SK-N-SH (cell line): ENCODE measurements around the gene LRCH2. TPM values are rescaled to one million over a fixed set of nuclear protein-coding genes. Genes with fewer than 3 reads are reported as not detected.

Source experiments
- CTCF ChIA-PET: fragments of 300-600, 350-600 bp; formaldehyde crosslinking; extraction: SDS; loops from one replicate; lab custom pipeline; 2021; lab: Yijun Ruan, JAX
- POLR2A ChIA-PET: fragments of 350-600 bp; sonication (Branson Sonifier 250); formaldehyde crosslinking; extraction: SDS; loops from one replicate; lab custom pipeline; 2020; ENCODE audit warnings: antibody characterized with exemption, inconsistent platforms; lab: Yijun Ruan, JAX
- DNase-seq: peaks from one replicate; pipeline ENCODE4 v3.0.0; 2012
- H2AFZ ChIP-seq: fragments of 200-600 bp; sonication (generic); 2 replicates; pipeline ENCODE4 v1.8.1; 2016; ENCODE audit warnings: antibody characterized with exemption, mild to moderate bottlenecking, low read depth
- H3F3A ChIP-seq: fragments of 200-600 bp; sonication (generic); replicated peaks from 2 replicates; pipeline ENCODE3; 2016; ENCODE audit warnings: antibody characterized with exemption, mild to moderate bottlenecking; ENCODE audit not compliant: insufficient read depth
- H3K27ac ChIP-seq, 2 experiments: fragments of 200-500 bp in 1 of 2; fragments of 200-600 bp in 1 of 2; sonication (Bioruptor generic) in 1 of 2; sonication (generic), shearing (Covaris generic) in 1 of 2; 2 replicates each; pipeline versions ENCODE4 v1.5.1 to v1.6.1; 2014 to 2016; ENCODE audit warnings: low read depth in 2 of 2, inconsistent platforms in 1 of 2, low read length in 1 of 2, mild to moderate bottlenecking in 1 of 2, mixed read lengths in 1 of 2
- H3K27me3 ChIP-seq: fragments of 200-600 bp; sonication (generic), shearing (Covaris generic); 2 replicates; pipeline ENCODE4 v1.6.1; 2016; ENCODE audit warnings: mixed run types; ENCODE audit not compliant: insufficient read depth
- H3K36me3 ChIP-seq, 2 experiments: fragments of 200-500 bp in 1 of 2; fragments of 200-600 bp in 1 of 2; sonication (Bioruptor generic) in 1 of 2; sonication (generic) in 1 of 2; replicated peaks in 1 of 2; 2 replicates each; pipeline versions ENCODE3 to v1.5.1; 2014 to 2016; ENCODE audit warnings: low read length in 1 of 2, mild to moderate bottlenecking in 1 of 2; ENCODE audit not compliant: insufficient read depth in 2 of 2, control insufficient read depth in 1 of 2
- H3K4me1 ChIP-seq, 2 experiments: fragments of 200-500 bp in 1 of 2; fragments of 200-600 bp in 1 of 2; sonication (Bioruptor generic) in 1 of 2; sonication (generic), shearing (Covaris generic) in 1 of 2; 2 replicates each; pipeline versions ENCODE4 v1.5.1 to v1.6.1; 2014 to 2016; ENCODE audit warnings: low read depth in 1 of 2, low read length in 1 of 2, mixed run types in 1 of 2; ENCODE audit not compliant: insufficient read depth in 2 of 2, control insufficient read depth in 1 of 2
- H3K4me2 ChIP-seq: fragments of 200-600 bp; sonication (generic), shearing (Covaris generic); 2 replicates; pipeline ENCODE4 v1.6.1; 2017; ENCODE audit warnings: mixed run types
- H3K4me3 ChIP-seq, 2 experiments: fragments of 200-500 bp in 1 of 2; fragments of 200-600 bp in 1 of 2; sonication (Bioruptor generic) in 1 of 2; sonication (generic), shearing (Covaris generic) in 1 of 2; 2 replicates each; pipeline versions ENCODE4 v1.5.1 to v1.8.1; 2014 to 2016; ENCODE audit warnings: low read depth in 2 of 2, inconsistent platforms in 1 of 2, low read length in 1 of 2, mild to moderate bottlenecking in 1 of 2, mixed read lengths in 1 of 2, moderate library complexity in 1 of 2
- H3K79me2 ChIP-seq: fragments of 200-600 bp; sonication (generic); 2 replicates; pipeline ENCODE4 v1.8.1; 2017; ENCODE audit warnings: mild to moderate bottlenecking; ENCODE audit not compliant: insufficient read depth
- H3K9ac ChIP-seq: fragments of 200-600 bp; sonication (generic); 2 replicates; pipeline ENCODE4 v1.6.1; 2017; ENCODE audit warnings: mixed run types
- H3K9me2 ChIP-seq: fragments of 200-600 bp; sonication (generic); 2 replicates; pipeline ENCODE4 v1.6.1; 2017; ENCODE audit warnings: mixed run types
- H3K9me3 ChIP-seq: fragments of 200-600 bp; sonication (generic); 2 replicates; pipeline ENCODE4 v1.6.1; 2017; ENCODE audit warnings: mixed run types, mild to moderate bottlenecking, moderate library complexity
- H4K20me1 ChIP-seq: fragments of 200-600 bp; sonication (generic); 2 replicates; pipeline ENCODE4 v1.6.1; 2017; ENCODE audit warnings: mild to moderate bottlenecking, mixed run types; ENCODE audit not compliant: insufficient read depth
- CHD2 ChIP-seq: fragments of 150-350 bp; IDR thresholded peaks from 2 replicates; pipeline ENCODE4 v1.6.1; 2018; ENCODE audit warnings: low read length; ENCODE audit not compliant: partially characterized antibody
- FOSL2 ChIP-seq: IDR thresholded peaks from 2 replicates; pipeline ENCODE4 v1.4.0; 2012; ENCODE audit warnings: low read depth, mild to moderate bottlenecking, moderate library complexity, borderline replicate concordance
- NRF1 ChIP-seq: IDR thresholded peaks from 2 replicates; pipeline ENCODE4 v1.6.1; 2012; ENCODE audit warnings: low read depth, mild to moderate bottlenecking, low read length
- RFX5 ChIP-seq: IDR thresholded peaks from 2 replicates; pipeline ENCODE4 v1.6.1; 2012; ENCODE audit warnings: mild to moderate bottlenecking, improper control_type of control experiment, low read length
- RXRA ChIP-seq: IDR thresholded peaks from 2 replicates; pipeline ENCODE4 v1.4.0; 2012; ENCODE audit warnings: low read depth, mild to moderate bottlenecking, borderline replicate concordance
- USF1 ChIP-seq: IDR thresholded peaks from 2 replicates; pipeline ENCODE4 v1.4.0; 2012; ENCODE audit warnings: low read depth, borderline replicate concordance
- USF2 ChIP-seq: fragments of 150-350 bp; IDR thresholded peaks from 2 replicates; pipeline ENCODE4 v1.6.1; 2017; ENCODE audit warnings: antibody characterized with exemption, low read length, low read depth, borderline replicate concordance
- WGBS: methylation state at CpG from one replicate; pipeline ENCODE4 v1.1.6; 2017; ENCODE audit warnings: low lambda C conversion rate; 5-methylcytosine and 5-hydroxymethylcytosine counted together
- polyA plus RNA-seq, 3 experiments: library from polyadenylated mRNA; depleted of rRNA; stranded (reverse); fragments of >200 nt; gene quantifications; 2 replicates each; pipeline ENCODE4 v1.2.3, GENCODE V29; 2012

The LRCH2 gene
- polyA plus RNA-seq, 1 of the 3 experiments (the other 2 are of a cell fraction), result 1.7 TPM

GRCh38 chrX:115191490-115192243 is 42.2 kb downstream of the LRCH2 start:
- Histone ChIP-seq H3K9me2 (no peaks in the 10 kb centered on the region), H3K9ac (no peak overlapping the region), H4K20me1 (no peaks in the 10 kb centered on the region), H3K4me3 (no peak overlapping the region), H3K36me3 (no peaks in the 10 kb centered on the region), H3K9me3 (no peaks in the 10 kb centered on the region), H3F3A (no peaks in the 10 kb centered on the region), H3K27me3 (no peaks in the 10 kb centered on the region), H3K4me2 (no peak overlapping the region), H3K4me1 (no peaks in the 10 kb centered on the region; a peak in 1 of 4 replicates), H2AFZ (no peak overlapping the region), H3K27ac (no peak overlapping the region), H3K79me2 (no peaks in the 10 kb centered on the region)
- WGBS, result 87% methylated on average over 29 of the region's 64 CpGs
- CTCF ChIA-PET, result no interaction called here
- DNase-seq, result no peak
- no peak for TF ChIP-seq CHD2
- no peak for TF ChIP-seq RXRA
- TF ChIP-seq USF1, result no peak
- TF ChIP-seq NRF1, result no peak
- no peak for TF ChIP-seq USF2
- POLR2A ChIA-PET, result no interaction called here

- no peaks in the 10 kb centered on the region for H3F3A ChIP-seq
- DNase-seq, result no peak
- H3K4me1 ChIP-seq, result no peaks in the 10 kb centered on the region; a peak in 1 of 4 replicates
- TF ChIP-seq FOSL2 (no peak), RFX5 (no peak)
- H3K9ac ChIP-seq, result no peak overlapping the region
- no peak overlapping the region for H3K4me2 ChIP-seq
- no peaks in the 10 kb centered on the region for H4K20me1 ChIP-seq
- no peak overlapping the region for H2AFZ ChIP-seq
- H3K9me2 ChIP-seq, result no peaks in the 10 kb centered on the region
- H3K27me3 ChIP-seq, result no peaks in the 10 kb centered on the region
- no peaks in the 10 kb centered on the region for H3K9me3 ChIP-seq
- H3K4me3 ChIP-seq, result no peak overlapping the region
- whole genome bisulfite sequencing, result 86% methylated on average over 21 of the region's 64 CpGs
- ChIA-PET CTCF (no interaction called here), POLR2A (no interaction called here)
- no peaks in the 10 kb centered on the region for H3K79me2 ChIP-seq
- H3K27ac ChIP-seq, result no peak overlapping the region
- H3K36me3 ChIP-seq, result no peaks in the 10 kb centered on the region
These were observed 43.0 kb downstream of the LRCH2 start for GRCh38 chrX:115190636-115191489.
